GM18909 (cell line): Measurements from ENCODE around the gene QPCT.
"Not testable (repeated sequence)": the region's sequence is repeated elsewhere in the genome, so short reads cannot be mapped to it uniquely, and the experiment has no call there.

ENCODE experiments used
- ATAC-seq: cut with Tn5 transposase; IDR thresholded peaks from one replicate; pipeline ENCODE4 v1.9.1; 2021; ENCODE audit warnings: mild to moderate bottlenecking; ENCODE audit not compliant: unreplicated experiment, poor library complexity

QPCT gene

GRCh38 chr2:37344453-37345361, at the start of gene QPCT:
Gene QPCT, plus strand, starts transcription at chr2:37344630. Its CDS starts 102 bp downstream, at chr2:37344732.
- peak; percentile 50 for ATAC-seq

- not testable (repeated sequence) for ATAC-seq
Observed at GRCh38 chr2:37294858-37295257, 49.6 kb upstream of the QPCT start.

GRCh38 chr2:37295469-37296073, 48.9 kb upstream of the QPCT start:
- no peak for ATAC-seq

GRCh38 chr2:37297632-37298031, 46.8 kb upstream of the QPCT start:
- no peak for ATAC-seq

- no peak for ATAC-seq
Observed at GRCh38 chr2:37300146-37300545, 44.3 kb upstream of the QPCT start.

GRCh38 chr2:37300578-37300977, 43.9 kb upstream of the QPCT start:
- ATAC-seq = no peak

- no peak for ATAC-seq
Observed at GRCh38 chr2:37301408-37301807, 43.0 kb upstream of the QPCT start.

- no peak for ATAC-seq
Observed at GRCh38 chr2:37302701-37303252, 41.7 kb upstream of the QPCT start.

GRCh38 chr2:37306024-37306423, 38.4 kb upstream of the QPCT start:
- no peak for ATAC-seq

- no peak for ATAC-seq
Observed at GRCh38 chr2:37307500-37307899, 36.9 kb upstream of the QPCT start.

GRCh38 chr2:37315364-37315763, 29.1 kb upstream of the QPCT start:
- no peak for ATAC-seq

GRCh38 chr2:37316181-37316580, 28.2 kb upstream of the QPCT start:
- ATAC-seq = no peak

- no peak for ATAC-seq
Observed at GRCh38 chr2:37317746-37318145, 26.7 kb upstream of the QPCT start.

GRCh38 chr2:37318401-37318800, 26.0 kb upstream of the QPCT start:
- ATAC-seq = peak; percentile 71

GRCh38 chr2:37319754-37320609, 24.4 kb upstream of the QPCT start:
- ATAC-seq = no peak

- ATAC-seq = no peak
Observed at GRCh38 chr2:37321029-37321682, 23.3 kb upstream of the QPCT start.

GRCh38 chr2:37322368-37322767, 22.1 kb upstream of the QPCT start:
- no peak for ATAC-seq

GRCh38 chr2:37323176-37323780, 21.2 kb upstream of the QPCT start:
- no peak for ATAC-seq

GRCh38 chr2:37323781-37324535, 20.5 kb upstream of the QPCT start:
- peak; percentile 30 for ATAC-seq
